Measurements from ENCODE around the gene MAPKAP1. TPM values are rescaled to one million over a fixed set of nuclear protein-coding genes. Genes with fewer than 3 reads are reported as not detected.

The MAPKAP1 gene
- total RNA-seq, 2 donors from 2014 or later = 54.9 to 70.1 TPM

DNA sequence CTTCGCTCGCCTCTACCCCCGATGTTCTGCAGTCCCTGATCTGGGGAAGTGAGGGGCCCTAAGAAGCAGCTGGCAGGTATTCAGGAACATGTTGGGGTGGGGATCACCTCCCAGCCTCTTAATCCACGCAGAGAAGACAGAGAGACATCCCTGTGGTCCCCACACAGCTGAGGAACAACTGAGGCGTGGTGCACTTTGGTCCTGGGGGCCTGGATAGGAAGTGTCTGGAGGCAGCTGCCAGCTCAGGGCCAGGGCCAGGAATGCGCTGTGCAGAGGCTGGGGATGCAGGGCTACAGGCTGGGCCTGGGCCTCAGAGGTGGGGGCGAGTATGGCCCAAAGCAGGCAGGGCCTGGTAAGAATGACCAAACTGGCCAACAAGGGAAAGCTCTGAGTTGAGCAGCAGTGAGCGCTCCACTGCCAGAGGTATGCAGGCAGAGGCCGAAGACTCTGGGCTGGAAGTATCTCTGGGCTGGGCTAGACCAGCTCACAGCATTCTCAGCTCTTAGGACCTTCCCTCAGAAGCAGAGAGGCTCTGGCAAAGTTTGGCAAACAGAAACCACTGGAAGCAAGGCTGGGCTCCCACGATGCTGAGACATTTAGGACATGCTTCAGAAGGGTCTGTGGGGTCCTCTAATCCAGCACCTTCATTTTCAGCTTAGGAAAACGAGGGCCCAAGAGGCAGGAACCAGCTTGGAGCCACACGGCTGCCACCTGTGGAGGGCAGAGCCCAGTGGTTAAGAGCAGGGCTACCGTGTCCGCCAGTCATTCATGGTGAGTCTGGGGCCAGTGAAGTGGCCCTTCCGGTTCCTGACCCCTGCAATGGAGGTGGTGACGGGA lies 271.0 kb downstream of the MAPKAP1 start:
- no peaks in the 10 kb centered on the region for H3K4me1 ChIP-seq
- TF ChIP-seq CTCF (IDR thresholded peaks at IDR 0.05) = no peak
- no peak overlapping the region for H3K27ac ChIP-seq
- no peaks in the 10 kb centered on the region for H3K27me3 ChIP-seq
- no peaks in the 10 kb centered on the region for H3K36me3 ChIP-seq
- intact Hi-C loops (cut with DNase I) = no loop called here
- H3K9me3 ChIP-seq = no peaks in the 10 kb centered on the region
- no peak overlapping the region for H3K9ac ChIP-seq (ENCODE audit: low read depth in 2 of 2, low read length in 2 of 2)
- no peak overlapping the region for H3K4me3 ChIP-seq
- DNase-seq = no peak

GRCh38 chr9:125434986-125435775 lies 271.8 kb downstream of the MAPKAP1 start:
- Histone ChIP-seq H3K9ac (ENCODE audit: low read depth in 2 of 2, low read length in 2 of 2) (no peak overlapping the region), H3K27ac (no peak overlapping the region), H3K4me3 (no peak overlapping the region), H3K27me3 (no peaks in the 10 kb centered on the region), H3K36me3 (no peaks in the 10 kb centered on the region), H3K9me3 (no peaks in the 10 kb centered on the region), H3K4me1 (no peaks in the 10 kb centered on the region)
- TF ChIP-seq CTCF (IDR thresholded peaks at IDR 0.05) = no peak
- DNase-seq = no peak
- intact Hi-C loops (cut with DNase I) = no loop called here

DNA sequence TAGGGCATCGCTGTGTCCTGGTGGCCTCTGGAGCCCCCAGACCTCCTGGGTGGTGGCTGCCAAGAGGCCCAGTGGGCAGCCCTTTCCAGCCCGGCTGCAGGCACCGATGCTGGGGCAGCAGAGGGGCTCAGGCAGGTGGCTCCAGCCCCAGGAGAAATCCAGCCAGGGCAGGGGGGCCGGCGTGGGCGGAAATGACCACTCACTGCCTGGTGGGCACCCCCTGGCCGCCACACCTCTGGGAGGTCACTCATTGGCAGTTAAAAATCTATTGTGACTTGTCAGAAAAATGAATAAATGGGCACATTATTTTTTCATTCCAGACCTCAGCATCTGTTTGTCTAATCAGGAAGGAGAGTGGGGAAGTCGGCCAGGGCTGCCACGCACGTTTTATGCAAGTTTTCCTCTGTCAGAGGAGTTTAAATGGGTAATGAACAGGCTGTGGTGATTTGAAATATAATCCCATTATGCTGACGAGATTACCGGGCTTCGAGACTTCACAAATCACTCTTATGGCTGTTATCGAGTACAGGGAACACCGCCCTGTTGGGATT lies 273.5 kb downstream of the MAPKAP1 start:
- Histone ChIP-seq H3K4me3 (no peak overlapping the region), H3K27ac (no peak overlapping the region), H3K36me3 (no peaks in the 10 kb centered on the region), H3K4me1 (no peaks in the 10 kb centered on the region), H3K27me3 (no peaks in the 10 kb centered on the region), H3K9me3 (no peaks in the 10 kb centered on the region), H3K9ac (ENCODE audit: low read depth in 2 of 2, low read length in 2 of 2) (no peak overlapping the region)
- no peak for DNase-seq
- intact Hi-C loops (cut with DNase I) = no loop called here
- no peak for TF ChIP-seq CTCF (IDR thresholded peaks at IDR 0.05)

GRCh38 chr9:125432715-125433385 lies 274.2 kb downstream of the MAPKAP1 start:
- no peak overlapping the region for H3K4me3 ChIP-seq
- TF ChIP-seq CTCF (IDR thresholded peaks at IDR 0.05) = no peak
- no peaks in the 10 kb centered on the region for H3K4me1 ChIP-seq
- no peak overlapping the region for H3K9ac ChIP-seq (ENCODE audit: low read depth in 2 of 2, low read length in 2 of 2)
- DNase-seq = no peak
- no peaks in the 10 kb centered on the region for H3K9me3 ChIP-seq
- H3K27me3 ChIP-seq = no peaks in the 10 kb centered on the region
- H3K36me3 ChIP-seq = no peaks in the 10 kb centered on the region
- no peak overlapping the region for H3K27ac ChIP-seq
- intact Hi-C loops (cut with DNase I) = no loop called here

DNA sequence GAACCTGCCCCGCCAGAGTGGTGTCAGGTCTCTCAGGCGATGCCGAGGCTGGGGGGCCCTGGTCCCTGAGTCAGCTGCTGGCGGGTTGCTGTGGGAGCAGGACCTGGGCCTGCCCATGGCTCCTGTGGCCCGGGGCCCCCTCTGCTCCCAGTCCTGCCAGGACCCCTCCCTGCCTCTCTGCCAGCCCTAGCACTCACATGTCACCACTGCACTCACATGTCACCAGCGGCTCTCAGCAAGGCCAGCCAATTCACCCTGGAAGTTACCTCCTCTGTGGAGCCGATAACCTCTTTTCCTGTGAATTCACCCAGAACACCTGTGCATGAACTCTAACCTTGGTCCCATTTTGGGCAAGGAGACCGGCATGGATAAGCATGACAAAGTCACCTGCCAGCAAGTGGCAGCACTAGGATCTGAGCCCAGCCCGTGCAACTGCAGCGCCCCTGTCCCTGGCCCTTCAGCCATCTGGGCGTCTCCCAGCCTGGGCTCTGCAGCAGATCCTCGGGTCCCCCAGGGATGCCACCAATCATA lies 275.2 kb downstream of the MAPKAP1 start:
- no peak overlapping the region for H3K9ac ChIP-seq (ENCODE audit: low read depth in 2 of 2, low read length in 2 of 2)
- H3K4me1 ChIP-seq = no peaks in the 10 kb centered on the region
- H3K27ac ChIP-seq = no peak overlapping the region
- no peak for TF ChIP-seq CTCF (IDR thresholded peaks at IDR 0.05)
- DNase-seq = no peak
- intact Hi-C loops (cut with DNase I) = no loop called here
- no peaks in the 10 kb centered on the region for H3K9me3 ChIP-seq
- no peaks in the 10 kb centered on the region for H3K27me3 ChIP-seq
- H3K36me3 ChIP-seq = no peaks in the 10 kb centered on the region
- H3K4me3 ChIP-seq = no peak overlapping the region

Data from colonic mucosa (tissue), 4 donors.